GM04503 (cell line): ENCODE data around the gene RPL22.

Source experiments
- DNase-seq: peaks from one replicate; pipeline ENCODE4 v3.0.0-alpha.2; 2012; ENCODE audit warnings: low read depth

RPL22 gene

GRCh38 chr1:6151291-6151822 lies 48.0 kb downstream of the RPL22 start:
- DNase-seq = no peak

GRCh38 chr1:6150006-6150938 lies 49.1 kb downstream of the RPL22 start:
- no peak for DNase-seq

- no peak for DNase-seq
Measured at GRCh38 chr1:6149597-6149996, 49.8 kb downstream of the RPL22 start.

- DNase-seq = no peak
Measured at GRCh38 chr1:6148497-6149241, 50.7 kb downstream of the RPL22 start.

- no peak for DNase-seq
Measured at GRCh38 chr1:6145864-6146410, 53.5 kb downstream of the RPL22 start.

- DNase-seq = no peak
Measured at GRCh38 chr1:6145396-6145750, 54.0 kb downstream of the RPL22 start.

- DNase-seq = no peak
Measured at GRCh38 chr1:6144647-6145395, 54.6 kb downstream of the RPL22 start.

- DNase-seq = no peak
Measured at GRCh38 chr1:6144175-6144574, 55.2 kb downstream of the RPL22 start.

GRCh38 chr1:6143395-6143794 lies 56.0 kb downstream of the RPL22 start:
- DNase-seq = no peak

- no peak for DNase-seq
Measured at GRCh38 chr1:6142734-6143133, 56.7 kb downstream of the RPL22 start.

- no peak for DNase-seq
Measured at GRCh38 chr1:6142036-6142621, 57.3 kb downstream of the RPL22 start.

- DNase-seq = no peak
Measured at GRCh38 chr1:6141592-6141991, 57.8 kb downstream of the RPL22 start.

- DNase-seq = no peak
Measured at GRCh38 chr1:6140413-6140812, 59.0 kb downstream of the RPL22 start.

- no peak for DNase-seq
Measured at GRCh38 chr1:6137758-6138157, 61.6 kb downstream of the RPL22 start.

GRCh38 chr1:6136516-6137220 lies 62.7 kb downstream of the RPL22 start:
- DNase-seq = no peak
